ENCODE data around the gene GOLM1.

Gene GOLM1

DNA sequence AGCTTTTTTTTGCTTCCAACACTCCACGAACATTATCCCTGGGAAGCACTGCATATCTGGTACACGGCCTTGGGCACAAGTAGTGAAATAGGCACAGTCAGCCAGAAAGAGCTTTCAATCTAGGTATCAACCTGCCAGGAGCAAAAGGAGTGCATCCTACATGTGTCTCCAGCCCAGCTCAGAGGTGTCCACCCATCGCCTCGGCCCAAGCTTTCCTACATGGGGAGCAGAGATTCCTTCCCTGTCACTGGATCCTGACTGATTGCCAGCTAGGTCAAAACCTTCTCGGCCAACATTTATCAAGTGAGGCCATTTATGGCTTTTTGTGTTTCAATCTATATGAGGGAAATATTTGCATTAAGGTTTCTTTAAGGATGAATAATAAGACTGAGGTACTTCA lies 55.8 kb downstream of the GOLM1 start:
- DNase-seq: no peak

DNA sequence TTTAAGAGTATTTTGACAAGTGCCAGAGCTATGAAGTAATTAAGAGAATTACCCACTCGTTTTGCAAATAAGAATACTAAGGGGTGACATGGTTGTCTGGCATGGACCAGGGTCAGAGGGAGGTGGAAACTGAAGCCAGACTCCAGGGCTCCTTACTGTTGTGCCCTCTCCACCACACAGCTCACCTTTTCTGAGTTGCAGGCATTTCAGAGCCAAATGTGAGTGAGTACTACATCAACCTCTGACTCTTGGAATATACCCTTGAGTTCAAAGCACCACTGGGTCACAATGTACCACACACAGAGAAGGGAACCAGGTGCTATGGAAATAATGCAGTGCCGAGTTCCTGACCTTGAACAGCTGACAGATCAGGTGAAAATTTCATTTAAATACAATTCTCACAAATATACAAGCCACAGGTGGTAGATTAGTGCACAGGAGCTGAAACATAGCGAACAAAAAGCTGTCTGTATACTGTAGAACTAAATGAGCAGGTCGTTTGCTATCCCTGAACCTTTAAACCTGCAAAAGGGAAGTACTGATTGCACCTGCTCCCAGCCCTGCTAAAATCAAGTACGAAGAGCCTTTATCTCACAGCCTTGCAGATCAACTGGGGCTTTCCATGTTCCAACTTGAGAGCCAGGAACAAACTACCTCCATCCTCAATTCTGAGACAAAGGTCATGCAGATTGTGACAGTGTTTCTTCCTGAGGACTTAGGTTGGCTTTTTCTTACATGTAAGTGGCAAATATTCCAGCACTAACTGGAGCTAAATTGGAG lies 57.0 kb downstream of the GOLM1 start:
- no peak for DNase-seq

DNA sequence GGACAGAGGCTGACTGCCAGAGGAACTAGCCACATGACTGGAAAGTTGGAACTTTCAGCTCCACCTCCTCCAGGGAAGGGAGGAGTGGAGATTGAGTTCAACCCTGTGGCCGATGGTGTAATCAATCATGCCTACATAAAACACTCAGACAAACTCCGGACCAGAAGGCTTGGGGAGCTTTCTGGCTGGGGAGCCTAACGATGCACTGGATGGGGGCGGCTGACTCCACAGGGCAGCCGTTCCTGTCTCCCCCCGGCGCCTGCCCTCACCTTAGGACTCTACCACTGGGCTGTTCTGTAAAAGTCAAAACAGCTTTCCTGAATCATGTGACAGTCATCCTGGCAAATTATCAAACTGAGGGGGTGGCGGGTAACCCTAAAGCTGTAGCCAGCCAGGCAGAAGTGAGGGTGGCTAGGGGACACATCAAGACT lies 58.0 kb downstream of the GOLM1 start:
- no peak for DNase-seq

DNA sequence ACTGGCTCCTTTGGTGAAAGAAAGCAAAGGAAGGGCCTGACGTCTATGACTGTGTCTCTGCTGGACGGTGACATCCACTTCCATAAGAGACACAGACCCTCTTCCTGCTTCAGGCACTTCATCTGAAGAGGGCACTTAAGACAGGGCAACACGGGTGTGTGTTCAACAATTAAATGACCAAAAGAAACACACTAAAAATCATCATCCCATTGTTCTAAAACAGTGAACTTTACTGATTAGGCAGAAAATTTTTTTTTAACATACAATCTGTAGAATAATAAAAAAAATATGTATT lies 58.5 kb downstream of the GOLM1 start:
- no peak for DNase-seq

DNA sequence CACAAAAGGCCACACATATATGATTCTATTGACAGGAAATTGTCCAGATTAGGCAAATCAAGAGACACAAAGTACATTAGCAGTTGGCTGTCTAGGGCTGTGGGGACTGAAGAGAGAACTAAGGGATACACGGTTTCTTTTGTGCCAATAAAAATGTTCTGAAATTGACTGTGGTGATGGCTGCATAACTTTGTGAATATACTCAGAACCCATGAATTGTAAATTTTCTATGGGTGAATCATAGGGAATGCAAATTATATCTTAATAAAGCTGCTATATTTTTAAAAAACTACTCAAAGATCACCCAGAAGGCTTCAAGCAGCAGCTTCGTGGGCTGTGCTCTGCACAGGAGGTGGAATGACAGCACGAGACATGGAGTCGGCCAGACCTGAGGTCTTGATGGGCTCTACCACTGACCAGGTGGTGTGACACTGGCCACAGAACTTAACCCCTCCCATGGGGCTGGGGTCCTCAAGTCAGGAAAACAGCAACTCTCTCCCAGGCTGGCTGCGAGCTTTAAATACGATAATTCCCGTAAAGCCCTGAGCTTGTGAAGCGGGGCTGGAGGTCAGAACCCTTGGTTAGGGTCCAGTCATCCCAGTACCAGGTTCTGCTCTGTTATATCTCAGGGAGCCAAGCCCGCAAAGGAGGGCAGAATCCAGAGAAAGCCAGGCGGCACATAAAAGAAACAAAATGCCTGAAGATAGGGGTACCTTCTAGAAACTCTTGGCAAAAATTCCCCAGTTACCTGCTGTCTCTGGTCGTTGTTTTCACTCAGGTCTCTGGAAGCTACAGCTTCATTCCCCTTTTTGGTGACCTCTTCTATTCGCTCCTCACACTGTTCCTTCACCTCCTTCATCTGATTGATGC lies 59.1 kb downstream of the GOLM1 start:
- no peak for DNase-seq

DNA sequence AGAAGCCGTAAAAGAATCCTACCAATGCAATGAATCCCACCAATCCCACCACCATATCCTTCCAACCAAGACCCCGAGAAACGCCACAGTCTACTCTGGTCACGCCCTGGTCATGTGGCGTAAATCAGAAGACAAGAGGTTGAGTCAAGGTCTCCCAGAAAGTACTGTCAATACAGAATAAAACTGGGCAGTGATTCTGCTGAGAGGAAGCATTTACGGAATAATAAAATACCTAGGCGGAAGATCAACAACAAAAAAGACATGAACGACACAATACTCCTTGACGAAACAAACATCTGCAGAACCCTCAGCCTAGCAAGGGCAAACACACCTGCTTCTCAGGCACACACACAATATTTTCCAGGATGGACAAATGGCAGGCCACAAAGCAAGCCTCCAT lies 62.8 kb downstream of the GOLM1 start:
- DNase-seq: peak; percentile 78

DNA sequence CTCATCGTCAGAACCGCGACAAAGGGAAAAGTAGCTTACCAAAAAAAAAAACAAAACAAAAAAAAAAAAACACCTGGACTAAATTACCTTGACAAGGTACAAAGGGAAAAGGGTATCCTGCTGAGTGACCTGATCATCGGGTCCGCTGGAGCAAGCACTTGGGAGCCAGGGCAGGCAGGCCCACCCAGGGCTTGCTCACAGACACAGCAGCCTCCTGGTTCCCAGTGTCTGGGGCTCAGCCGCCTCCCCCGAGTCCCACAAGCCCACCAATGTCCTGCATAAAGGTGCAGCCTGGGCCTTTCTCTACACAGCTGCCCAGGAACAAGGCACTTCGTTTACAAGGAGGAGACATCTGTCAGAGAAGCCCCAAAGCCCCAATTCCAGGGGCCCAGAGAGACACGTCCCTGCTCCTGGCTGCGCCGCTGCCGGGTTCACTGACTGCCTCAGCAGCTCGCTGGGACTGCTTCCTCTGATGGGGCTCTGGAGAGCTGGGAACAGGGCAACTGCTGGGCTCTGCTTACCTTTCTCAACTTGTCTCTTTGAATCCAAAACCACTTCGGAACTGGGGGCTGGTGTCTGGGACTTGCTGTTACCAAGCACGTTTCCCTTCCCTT lies 63.4 kb downstream of the GOLM1 start:
- no peak for DNase-seq

DNA sequence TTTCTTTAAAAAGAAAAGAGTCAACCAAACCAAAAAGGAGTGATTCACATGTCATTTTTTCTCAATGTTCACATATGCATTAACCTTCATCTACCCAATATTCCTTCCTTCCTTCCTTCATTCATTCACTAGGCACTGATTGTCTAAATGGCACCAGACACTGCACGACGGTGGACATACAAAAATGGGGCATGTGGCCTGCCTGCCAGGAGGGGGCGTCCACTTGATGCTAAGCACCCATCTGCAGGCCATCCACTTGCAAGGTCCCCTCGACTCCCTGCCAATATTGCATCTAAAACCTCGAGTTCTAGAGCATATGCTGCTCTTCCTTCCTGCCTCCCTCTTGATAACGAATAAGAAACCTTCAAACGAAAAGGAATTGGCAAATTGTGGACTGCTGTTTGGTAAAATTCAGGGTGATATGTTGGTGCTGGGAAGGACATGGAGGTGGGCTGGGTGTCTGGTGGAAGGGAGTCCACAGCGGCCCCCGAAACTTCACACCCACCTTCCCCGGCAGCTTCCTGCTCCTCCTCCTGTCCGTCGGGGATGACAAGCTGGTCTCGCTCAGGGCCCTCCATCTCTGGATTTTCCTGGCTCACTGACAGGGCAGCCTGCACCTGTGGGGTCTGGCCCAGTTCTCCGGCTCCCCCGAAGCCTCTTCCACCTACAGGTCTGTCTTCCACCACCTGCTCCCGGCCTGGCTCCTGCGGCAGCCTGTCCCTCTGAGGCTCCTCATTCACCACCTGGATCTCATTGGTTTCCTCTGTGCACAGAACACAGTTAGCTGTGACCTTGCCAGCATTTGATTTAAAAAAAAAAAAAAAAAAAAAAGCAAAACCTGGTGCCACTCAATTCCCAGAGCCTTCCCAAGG lies 64.3 kb downstream of the GOLM1 start:
- peak; percentile 54 for DNase-seq

DNA sequence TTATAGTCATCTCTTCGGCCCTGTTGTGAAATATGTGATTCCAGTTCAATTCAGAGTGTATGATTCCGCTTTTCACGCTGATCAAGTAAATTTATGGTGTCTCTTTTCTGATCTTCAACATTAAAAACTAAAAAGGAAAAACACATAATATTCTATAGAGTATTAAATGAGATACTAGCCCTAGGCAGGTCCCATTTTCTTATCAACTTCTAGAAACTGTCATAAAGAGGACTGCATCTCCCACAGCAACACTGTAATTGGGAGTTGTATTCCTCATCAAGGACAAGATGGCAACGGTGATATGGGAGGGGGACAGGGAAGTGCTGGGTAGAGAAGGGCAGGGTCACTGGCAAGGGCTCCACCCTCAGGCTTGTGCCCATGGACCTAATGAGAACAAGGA lies 71.6 kb downstream of the GOLM1 start:
- no peak for DNase-seq

DNA sequence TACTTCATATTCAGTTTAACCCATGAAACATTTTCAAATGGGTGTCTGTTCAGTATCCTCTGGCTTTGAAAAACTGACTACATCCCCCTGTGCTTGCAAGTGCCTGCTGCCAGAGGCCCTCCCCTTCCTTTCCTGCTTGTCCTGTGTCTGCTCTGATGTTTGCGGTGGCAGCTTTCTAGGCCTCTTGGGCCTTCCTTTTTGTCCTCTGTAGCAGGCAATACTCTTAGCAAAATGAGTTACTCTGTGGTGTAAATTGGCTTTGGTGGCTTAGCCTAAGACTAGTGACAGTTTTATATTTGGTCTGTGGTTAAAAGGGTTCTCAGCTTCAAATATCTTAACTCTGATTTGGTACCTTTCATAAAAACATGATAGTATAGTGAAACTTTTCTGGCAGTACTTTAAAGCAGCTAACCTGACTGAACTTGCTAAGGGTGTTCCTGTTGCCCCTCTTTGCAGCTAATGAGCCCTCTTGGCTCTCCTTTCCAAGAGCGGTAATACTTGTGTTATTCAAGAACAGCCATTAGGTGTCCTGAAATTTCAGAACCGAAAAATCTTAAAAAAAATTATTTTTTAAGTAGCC lies 76.6 kb downstream of the GOLM1 start:
- no peak for DNase-seq

DNA sequence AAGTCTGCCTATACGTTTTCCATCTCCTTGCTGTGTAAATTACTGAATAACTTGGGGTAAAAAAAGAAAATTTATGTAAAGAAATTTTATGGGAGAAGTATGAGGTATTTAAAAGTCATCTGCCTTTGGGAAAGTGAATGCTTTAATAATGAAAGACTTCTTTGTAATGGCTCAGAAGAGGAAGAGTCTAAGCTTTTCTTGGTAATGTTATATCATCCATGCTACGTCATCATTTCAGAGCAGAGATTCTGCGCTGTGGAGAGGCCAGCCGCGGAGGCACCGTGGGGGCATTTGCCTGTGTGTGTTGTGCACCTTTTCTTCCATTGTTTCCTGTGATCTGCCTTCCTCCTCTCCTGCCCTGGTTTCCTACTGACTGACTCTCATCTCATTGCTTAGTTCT lies 78.2 kb downstream of the GOLM1 start:
- DNase-seq: no peak

DNA sequence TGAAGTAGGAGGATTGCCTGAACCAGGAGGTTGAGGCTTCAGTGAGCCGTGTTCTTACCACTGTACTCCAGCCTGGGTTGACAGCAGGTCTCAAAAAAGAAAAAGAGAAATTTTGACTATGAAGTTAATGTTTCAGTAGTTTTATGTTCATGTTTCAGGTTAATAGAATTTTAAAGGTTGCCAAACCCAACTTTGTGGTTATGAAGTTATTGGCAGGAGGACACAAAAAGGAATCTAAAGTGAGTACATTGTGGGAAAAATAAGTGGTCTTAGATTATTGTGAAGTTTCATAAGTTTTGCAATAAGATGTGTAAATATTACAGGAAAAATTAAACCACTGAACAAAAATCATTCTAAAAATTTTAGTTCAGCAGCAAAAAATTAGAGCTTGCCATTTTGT lies 78.6 kb downstream of the GOLM1 start:
- DNase-seq: no peak

DNA sequence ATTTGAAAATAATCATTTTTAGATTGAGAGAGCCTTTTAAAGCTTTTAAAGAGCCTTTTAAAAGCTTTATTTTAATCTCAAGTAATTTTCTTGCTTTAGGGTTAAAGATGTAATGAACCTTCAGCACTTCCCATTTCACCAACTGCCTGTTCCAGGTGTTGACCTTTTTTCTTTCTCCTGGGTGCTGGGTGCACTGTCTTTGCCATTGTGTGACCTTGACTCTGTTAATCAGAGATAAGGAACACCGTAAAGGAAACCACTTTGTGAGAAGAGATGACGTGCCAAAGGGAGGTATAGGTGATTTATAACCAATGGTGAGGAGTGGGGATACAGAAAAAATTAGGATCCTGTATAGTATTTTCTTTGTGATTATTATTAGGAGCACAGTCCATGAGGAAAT lies 90.2 kb downstream of the GOLM1 start:
- DNase-seq: no peak

DNA sequence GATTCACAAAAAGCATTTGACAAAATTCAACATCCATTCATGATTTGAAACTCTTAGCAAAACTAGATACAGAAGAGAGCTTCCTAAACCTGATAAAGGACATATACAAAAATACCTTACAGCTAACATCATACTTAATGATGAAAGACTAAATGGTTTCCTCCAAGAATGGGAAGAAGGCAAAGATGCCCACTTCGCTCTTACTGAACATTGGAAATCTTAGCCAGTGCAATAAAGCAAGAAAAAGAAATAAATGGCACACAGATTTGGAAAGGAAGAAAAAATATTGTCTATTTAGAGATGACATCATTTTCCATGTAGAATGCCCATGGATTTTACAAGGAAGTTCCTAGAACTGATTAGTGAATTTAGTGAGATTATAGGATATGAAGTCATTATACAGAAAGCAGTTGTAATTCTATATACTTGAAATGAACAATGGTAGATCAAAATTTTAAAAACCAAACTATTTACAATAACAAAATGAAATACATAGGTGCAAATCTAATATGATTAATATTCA lies 94.0 kb downstream of the GOLM1 start:
- DNase-seq: no peak

DNA sequence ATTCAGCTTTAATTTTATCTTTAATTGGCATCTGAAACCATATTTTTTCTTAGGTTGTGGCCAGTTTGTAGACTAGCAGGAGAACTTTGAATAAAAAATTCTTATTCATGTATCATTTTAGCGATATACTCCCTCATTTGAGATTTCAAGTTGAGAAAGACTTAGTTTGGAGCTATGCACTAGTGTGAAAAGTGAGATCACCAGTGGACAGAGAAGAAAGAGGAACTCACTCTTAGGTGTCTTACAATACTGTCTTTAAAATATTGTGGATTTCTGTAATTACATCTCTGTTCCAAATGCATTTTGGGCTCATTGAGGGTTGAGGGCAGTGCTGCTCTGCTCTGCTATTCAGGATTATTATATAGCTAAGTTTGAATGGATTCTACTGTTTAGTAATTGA lies 103.8 kb downstream of the GOLM1 start:
- no peak for DNase-seq

DNA sequence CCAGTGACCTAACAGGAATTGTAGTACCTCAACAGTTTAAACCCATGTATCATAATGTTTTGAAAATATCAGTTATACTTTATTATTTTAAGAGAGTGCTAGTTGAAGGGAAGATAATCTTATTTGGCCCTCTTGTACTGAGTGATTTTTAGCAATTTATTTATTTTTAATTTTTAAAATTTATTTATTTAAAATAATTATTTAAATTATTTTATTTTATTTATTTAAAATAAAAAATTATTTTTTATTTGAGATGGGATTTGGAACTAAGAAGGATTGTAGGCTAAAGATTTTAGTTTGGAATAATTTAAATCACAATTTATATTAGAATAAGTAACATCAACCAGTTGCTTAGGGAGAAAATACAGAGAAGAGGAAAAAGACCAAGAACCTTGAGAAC lies 104.3 kb downstream of the GOLM1 start:
- DNase-seq: no peak

DNA sequence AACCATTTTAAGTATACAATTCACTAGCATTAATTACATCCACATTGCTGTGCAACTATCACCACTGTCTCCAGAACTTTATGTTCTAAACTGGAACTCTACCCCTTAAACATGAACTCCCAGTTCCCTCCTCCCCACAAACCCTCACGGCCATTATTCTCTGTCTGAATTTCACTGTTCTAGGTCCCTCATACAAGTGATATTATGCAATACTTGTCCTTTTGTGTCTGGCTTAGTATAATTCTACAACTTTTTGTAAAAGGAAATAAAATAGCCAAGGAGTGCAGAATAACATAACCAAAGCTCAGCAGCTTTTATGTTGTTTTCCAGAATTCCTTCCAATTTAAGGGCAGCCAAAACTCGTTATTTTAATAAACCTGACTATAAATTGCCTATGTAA lies 105.2 kb downstream of the GOLM1 start:
- DNase-seq: no peak

DNA sequence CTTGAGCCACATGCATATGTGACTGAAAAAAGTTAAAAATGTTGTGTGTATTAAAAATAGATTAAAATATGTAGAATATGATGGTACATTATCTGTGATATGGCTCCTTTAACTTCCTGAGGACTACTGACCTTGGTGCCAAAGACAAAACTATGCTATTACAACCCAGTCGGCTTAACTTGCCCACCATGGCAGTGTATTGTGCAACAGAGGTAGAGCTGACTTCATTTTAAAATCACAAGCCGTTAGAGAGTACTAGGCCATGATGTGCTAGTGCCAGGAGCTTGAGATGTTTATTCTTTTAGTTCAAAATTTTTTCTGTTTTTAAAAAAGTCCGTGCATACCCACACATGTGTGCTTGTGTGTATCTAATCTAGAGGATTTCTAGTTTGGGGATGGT lies 112.1 kb downstream of the GOLM1 start:
- DNase-seq: no peak

DNA sequence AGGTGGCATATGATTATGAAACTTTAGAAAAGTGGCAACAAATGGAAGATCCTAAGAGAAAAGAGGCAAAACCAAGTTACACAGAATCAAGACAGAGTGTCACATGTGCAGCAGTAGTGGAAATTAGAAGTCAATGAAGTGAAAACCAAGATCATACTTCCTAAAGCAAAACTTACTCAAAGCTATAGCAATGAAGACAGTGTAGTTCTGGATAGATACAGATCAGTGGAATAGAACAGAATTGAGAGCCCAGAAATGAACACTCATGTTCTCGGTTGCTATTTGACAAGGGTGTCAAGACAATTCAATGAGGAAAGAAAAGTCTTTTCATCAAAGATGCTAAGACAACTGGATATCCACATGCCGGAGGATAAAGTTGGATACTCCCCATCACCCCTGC lies 114.9 kb downstream of the GOLM1 start:
- no peak for DNase-seq

DNA sequence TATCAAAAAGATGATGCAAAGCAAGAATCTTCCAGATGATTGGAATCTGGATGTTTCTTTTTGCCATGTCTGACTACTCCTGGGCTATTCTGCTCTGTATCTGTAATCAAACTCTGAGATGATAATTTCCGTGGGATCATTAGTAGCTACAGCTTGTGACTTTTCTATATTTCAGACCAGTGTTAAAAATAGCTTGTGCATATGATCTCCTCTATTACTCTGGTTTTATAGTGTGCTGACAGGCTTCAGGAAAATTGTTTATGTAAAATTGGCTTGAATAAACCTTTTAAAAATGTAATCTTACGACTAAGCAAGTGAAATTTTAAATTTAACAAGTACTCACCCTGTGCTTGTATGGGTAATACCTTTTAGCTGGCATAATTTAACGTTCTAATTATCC lies 118.0 kb downstream of the GOLM1 start:
- DNase-seq: no peak

DNA sequence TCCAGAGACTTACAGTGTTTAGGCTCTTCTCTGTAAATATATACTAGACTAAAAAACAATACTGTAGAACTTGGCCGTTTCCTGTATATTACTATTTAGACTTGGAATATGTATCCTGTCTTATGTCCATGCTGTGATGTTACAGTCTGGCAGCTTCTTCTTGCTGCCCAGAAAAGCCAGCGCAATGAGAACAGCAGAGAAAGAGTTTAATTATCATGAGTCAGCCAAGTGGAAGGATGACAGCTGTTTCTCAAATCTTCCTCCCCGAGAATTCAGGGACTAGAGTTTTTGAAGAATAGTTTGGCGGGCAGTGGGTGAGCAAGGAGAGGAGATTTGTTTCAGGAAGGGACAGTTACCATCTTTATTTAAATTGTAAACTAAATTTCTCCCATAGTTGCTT lies 120.9 kb downstream of the GOLM1 start:
- DNase-seq: no peak
